Measurements from ENCODE around the gene HOXC9.

Gene HOXC9

DNA sequence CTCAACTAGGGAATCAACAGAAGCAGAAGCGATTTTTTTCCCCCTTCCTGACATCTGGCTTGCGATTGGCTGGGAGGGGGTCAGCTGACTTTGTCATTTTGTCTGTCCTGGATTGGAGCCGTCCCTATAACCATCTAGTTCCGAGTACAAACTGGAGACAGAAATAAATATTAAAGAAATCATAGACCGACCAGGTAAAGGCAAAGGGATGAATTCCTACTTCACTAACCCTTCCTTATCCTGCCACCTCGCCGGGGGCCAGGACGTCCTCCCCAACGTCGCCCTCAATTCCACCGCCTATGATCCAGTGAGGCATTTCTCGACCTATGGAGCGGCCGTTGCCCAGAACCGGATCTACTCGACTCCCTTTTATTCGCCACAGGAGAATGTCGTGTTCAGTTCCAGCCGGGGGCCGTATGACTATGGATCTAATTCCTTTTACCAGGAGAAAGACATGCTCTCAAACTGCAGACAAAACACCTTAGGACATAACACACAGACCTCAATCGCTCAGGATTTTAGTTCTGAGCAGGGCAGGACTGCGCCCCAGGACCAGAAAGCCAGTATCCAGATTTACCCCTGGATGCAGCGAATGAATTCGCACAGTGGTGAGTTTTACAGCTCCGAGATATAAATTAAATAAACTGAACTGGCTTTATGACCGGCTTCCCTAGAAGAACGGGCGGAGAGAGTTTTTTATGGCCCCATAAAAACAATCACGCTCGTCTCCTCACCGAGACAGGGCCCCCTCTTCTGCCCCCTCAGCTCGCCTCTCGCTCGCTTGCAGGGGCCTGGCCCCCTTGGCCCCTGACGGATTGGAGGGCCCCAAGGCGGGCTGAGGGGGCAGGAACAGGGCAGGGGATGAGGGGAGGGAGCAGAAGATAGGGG is 28.6 kb downstream of the HOXC9 start, which contains the start of gene HOXC6:
Gene HOXC6 (plus strand): TSS at position 127 of the 888 bp plus-strand sequence. CDS start 82 bp downstream, at position 209.
- peak; percentile 32 for DNase-seq (ENCODE audit: low spot score)

DNA sequence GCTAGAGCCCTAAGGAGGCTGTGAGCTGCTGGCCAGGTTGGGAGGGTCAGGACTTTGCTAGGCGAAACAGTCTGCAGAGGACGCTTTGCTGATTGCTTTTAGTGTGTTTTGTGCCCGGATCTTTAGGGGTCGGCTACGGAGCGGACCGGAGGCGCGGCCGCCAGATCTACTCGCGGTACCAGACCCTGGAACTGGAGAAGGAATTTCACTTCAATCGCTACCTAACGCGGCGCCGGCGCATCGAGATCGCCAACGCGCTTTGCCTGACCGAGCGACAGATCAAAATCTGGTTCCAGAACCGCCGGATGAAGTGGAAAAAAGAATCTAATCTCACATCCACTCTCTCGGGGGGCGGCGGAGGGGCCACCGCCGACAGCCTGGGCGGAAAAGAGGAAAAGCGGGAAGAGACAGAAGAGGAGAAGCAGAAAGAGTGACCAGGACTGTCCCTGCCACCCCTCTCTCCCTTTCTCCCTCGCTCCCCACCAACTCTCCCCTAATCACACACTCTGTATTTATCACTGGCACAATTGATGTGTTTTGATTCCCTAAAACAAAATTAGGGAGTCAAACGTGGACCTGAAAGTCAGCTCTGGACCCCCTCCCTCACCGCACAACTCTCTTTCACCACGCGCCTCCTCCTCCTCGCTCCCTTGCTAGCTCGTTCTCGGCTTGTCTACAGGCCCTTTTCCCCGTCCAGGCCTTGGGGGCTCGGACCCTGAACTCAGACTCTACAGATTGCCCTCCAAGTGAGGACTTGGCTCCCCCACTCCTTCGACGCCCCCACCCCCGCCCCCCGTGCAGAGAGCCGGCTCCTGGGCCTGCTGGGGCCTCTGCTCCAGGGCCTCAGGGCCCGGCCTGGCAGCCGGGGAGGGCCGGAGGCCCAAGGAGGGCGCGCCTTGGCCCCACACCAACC is 29.8 kb downstream of the HOXC9 start:
- DNase-seq (ENCODE audit: low spot score): no peak

DNA sequence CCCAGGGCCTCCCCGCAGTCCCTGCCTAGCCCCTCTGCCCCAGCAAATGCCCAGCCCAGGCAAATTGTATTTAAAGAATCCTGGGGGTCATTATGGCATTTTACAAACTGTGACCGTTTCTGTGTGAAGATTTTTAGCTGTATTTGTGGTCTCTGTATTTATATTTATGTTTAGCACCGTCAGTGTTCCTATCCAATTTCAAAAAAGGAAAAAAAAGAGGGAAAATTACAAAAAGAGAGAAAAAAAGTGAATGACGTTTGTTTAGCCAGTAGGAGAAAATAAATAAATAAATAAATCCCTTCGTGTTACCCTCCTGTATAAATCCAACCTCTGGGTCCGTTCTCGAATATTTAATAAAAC is 30.5 kb downstream of the HOXC9 start:
- no peak for DNase-seq (ENCODE audit: low spot score)

DNA sequence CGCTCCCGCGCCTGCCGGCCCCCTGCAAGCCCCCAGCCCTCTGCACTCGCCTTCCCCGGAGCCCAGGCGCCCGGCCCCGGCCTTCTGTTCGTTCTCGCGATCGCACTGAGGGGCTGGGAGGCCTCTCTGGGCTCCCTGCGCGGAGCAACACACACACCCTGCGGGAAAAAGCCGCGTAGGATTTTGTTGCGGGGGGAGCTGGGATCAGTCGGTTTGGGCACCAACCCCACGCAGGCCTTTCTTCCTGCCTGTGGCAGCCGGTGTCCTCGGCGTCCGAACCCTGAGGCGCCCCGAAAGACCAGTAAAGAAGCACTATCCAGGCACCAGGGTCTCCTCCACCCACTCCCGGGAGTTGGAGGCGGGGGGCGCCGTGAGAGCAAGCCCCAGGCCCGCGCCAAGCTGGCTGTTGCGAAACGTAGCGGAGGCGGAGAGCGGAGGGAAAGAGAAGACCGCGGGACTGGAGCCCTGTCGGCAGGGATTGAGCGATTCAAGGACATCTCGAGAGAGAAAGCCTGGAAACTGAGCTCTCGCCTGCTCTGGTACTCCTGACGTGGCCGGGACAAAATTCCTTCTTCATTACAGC is 31.0 kb downstream of the HOXC9 start:
- no peak for DNase-seq (ENCODE audit: low spot score)

DNA sequence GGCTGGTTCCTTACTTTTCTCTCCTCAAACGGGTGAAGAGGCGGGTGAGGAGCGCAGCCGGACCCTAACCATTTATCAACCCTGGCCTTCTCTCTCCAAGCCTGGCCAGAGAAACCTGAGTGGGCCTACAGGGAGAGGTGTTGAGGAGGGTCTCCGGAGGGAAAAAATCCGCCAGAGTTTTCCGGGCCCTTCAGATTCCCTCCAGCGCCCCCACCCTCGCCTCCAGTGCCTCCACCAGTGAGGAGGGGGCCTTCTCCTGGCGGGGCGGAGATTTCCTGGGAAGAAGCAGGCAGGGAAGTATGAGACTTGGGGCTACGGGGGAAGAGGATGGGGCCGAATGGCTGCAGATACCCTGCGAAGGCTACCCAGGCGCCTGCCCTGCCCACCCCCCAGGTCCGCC is 31.5 kb downstream of the HOXC9 start:
- DNase-seq (ENCODE audit: low spot score): no peak

DNA sequence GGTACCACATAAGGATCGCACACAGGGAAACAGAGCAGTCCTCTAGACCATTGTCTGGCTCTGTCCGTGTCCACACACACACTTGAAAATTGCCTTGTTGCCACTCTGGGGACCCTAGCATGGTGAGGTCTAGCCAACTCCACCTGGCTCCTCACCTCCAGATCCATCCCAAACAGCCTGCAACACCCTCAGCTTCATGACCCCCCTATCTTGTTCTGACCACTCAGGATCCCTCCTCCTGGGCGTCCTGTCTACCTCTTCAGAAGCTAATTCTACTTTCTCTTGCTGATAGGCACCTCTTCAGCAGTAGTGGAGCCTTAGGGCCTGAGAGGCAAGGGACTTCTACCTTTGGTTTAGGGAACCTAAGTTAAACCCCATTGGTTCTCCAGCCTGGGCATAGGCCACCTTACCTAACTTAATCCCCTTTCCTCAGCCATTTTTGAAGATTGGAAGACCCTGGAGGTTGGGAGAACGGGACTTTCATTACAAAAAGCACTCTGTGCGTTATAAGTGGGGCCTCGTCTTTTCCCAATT is 32.2 kb downstream of the HOXC9 start:
- DNase-seq (ENCODE audit: low spot score): no peak

DNA sequence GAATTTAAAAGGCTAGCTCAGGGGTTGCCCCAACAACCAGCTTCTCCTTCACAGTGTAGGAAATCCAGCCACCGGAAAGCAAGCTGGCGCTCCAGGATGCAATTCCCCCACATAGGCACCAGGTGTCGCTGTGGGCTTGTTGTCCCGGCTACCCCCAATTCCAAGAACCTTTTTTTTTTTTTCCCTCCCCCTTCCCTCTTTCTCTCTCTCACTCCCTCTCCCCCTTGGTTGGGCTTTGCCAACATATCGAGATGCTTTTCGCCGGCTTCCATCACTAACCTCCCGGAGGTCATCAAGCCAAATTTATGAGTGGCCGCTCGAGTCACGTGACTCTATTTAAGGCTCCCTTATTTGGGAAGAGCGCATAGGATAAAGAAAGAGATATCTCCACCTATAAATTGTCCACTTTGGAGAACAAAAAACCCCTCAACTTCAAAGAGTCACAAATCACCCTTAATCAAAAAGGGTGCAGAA is 32.7 kb downstream of the HOXC9 start, which contains the start of gene HOXC5:
Gene HOXC5 (plus strand): TSS at position 424 of the 474 bp plus-strand sequence. CDS start 73 bp downstream, outside the sequence.
- DNase-seq (ENCODE audit: low spot score): peak; percentile 80

DNA sequence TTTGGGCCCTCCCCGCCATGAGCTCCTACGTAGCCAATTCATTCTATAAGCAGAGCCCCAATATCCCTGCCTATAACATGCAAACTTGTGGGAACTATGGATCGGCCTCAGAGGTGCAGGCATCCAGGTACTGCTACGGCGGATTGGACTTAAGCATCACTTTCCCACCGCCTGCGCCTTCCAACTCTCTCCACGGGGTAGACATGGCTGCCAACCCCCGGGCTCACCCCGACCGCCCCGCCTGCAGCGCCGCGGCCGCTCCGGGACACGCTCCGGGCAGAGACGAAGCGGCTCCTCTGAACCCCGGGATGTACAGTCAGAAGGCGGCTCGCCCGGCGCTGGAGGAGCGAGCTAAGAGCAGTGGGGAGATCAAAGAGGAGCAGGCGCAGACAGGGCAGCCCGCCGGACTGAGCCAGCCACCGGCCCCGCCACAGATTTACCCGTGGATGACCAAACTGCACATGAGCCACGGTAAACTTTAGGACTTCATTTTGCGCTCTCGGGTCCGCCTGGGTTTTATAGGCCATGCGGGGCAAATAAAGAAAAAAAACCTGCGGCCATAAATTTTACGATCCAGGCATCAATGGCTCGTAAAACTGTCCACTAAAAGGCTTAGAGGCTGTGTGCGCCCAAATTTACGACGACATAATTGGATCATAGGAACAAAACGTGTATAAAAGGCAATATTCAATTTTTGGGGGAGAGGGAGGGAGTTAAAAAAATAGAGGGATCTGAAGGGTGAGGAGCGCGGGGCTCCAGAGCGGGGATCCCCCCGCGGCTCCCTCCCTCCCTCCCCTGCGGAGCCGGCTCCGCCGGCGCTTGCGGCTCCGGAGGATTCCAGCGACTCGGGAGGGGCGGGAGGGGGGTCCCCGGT is 33.4 kb downstream of the HOXC9 start:
- peak; percentile 88 for DNase-seq (ENCODE audit: low spot score)

DNA sequence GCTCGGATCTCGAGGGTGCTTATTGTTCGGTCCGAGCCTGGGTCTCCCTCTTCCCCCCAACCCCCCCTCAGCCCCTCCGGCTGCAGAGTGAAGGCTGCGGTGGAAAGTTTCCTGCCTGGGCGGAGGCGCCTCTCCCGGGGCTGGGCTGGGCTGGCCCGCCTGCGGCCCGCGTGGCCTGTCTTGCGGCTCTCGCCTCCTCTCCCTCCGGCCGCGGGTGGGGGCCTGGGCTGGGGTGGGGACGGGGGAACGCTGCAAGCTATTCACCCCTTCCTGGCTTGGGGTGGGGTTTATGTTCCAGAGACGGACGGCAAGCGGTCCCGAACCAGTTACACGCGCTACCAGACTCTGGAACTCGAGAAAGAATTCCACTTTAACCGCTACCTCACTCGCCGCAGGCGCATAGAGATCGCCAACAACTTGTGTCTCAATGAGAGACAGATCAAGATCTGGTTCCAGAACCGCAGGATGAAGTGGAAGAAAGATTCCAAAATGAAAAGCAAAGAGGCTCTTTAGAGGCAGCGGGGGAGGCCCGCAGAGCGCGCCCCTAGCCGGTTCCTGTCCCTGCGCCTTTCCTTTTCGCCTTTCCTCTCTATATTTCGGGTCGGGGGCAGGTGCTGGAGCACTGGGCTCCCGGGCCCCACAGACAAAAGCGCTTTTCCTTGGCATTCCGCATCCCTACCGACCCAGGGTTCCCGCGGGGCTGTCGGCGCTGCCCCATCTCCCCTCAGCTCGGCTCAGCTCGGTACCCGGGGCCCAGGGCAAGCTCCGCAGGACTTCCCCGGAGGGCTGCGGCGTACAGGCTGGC is 34.2 kb downstream of the HOXC9 start:
- DNase-seq (ENCODE audit: low spot score): no peak

DNA sequence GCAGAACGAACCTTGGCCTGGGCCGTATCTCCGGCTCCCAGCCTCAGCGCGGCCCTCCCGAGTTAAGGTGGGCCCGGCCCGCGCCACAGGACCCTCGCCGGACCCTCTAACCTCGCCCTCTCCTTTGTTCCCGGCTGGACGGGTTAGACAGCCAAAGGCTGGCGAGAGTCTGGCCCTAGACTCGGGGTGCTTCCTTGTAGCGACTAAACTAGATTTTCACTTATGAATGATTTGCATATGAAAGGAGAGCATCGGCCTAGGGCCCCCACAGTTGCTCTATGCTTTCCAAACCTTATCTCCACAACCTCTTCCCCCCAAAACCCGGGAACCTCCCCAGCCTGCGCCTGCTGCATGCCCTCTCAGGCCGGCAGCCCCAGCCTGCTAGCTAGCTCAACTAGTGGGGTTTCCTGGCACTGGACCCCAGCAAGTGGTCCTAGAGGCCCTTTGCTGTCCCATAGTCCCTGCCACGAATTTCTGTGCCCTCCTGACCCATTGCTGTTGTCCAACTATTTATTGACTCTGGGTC is 34.9 kb downstream of the HOXC9 start:
- no peak for DNase-seq (ENCODE audit: low spot score)

DNA sequence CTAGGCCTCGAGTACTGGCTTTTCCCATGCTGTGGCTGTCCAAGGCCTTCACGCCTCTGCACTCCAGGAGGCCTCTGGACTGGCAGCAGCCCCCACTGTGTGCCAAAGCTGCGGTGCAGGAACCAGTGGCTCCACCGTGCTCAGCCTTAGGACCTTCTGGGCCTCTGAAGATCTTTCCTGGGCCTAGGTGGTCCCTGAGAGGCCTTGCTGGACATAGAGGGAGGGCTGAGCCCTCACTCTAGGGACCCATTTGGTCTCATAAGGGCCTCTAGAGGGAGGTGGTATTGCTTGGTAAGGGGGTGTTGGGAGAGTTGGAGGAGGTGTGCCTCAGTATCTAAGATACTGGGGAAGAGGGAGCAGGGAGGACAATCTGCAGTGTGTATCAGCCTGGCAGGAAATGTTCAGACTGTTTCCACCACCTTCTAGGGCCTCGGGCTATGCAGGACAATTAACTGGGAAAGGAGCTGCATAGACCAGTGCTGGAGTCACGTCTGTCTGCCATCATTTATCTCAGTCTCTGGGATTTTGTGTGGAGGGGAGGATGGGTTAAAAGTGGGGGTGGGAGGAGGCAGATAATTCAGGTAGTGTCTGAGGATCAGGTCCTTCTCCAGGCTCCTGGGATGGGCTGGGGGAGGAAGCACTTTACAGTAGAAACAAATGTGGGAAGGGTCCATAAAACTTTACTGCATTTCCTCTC is 35.8 kb downstream of the HOXC9 start:
- DNase-seq (ENCODE audit: low spot score): no peak

DNA sequence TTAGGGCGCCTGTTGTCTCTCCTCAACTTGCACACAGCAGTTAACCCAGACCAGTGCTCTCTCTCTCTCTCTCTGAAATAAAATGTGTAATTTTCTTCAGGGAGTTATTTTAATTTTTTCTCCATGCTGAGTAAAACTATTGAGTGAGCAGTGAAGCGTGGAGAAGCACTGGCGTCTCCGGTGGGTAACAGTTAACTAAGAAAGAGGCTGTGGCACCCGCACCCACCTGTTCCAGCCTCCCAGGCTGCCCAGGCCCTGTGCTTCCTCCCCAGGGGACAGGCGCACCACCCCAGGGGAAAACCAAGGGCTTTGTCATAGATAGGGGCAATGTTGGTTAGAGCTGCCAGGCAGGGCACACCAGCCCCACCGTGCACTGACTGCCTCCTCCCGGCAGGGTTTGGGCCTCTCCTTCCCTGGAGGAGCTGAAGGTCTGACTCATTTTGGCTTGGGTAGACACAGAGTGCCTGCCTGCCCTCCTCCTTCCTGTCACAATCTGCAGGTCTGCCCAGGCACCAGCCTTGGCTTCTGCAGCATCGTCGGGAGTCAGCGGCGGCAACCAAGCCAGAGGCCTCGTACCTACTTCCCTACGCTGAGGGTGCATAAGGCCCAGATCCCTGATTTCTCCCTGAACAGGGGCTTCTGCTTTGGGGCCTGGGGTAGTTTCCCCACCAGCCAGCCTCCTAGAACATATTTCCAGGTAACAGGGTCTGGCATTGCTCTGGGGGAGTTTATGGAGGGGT is 36.8 kb downstream of the HOXC9 start:
- no peak for DNase-seq (ENCODE audit: low spot score)

DNA sequence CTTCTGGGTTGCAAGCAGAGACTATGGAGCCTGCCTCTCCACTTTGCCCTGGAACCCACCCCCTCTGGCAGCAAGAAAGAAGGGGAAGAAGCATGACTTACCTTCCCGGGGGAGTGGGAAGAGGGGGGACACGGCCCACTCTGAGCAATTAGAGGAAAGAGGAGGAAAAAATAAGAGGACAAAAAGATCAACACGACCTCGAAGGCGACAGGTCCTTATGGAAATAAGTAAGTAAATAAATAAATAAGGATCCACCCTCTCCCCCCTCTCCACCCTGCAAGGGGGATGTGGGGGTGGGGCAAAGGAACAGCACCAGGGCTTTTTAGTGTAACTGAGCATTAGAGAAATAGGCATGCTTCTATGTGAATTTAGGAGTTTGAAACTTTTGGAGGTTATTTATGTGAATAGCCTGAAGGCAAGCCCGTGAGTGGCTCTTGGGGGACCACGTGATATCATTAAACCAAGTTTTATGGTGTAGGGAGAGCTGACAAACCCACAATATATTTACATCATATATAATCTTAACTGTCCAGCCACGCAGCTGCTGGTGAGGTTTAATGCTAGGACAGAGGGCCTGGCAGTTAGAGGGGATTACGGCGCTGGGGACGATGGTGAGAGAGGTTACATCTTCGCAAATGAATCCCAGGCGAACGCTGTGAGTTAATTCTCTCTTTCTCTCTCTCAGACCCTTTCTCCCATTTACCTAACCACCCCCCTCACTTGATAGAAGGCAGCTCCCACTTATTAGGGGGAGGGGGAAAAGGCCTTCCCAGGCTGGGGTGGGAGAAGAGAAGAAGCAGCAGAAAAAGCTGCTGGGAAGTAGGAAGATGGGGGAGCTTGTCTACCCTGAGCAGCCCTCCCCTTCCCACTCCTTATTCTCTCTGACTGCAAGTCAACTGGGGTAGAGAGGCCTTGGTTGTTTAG is 37.7 kb downstream of the HOXC9 start:
- no peak for DNase-seq (ENCODE audit: low spot score)

DNA sequence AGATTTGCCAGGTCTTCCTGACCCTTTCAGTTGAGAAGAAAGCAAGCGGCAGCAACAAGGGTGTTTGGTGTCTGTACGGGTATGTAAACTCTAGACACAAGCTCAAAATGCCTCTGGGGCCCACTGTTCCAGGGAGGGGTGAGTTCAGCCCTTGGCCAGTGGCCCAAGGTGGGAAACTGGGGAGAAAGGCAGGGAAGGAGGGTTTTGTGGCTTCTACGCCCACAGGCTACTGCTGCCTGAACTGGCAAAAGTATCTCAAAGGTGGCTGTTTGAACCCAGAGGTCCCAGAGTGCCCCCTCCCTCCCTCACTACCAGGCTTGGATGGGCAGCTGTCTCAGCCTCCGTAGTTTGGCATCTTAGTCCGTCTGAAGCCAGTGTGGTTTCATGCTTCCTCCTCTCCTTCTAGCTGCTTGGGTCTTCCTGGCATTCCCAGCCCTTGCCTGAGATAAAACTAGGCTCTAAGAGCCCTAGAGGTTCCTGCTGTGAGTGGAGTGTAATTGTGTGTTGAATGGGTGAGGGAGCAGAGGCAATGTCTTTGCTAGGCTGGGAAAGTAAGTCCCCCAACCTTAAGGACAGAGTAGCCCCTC is 38.4 kb downstream of the HOXC9 start:
- DNase-seq (ENCODE audit: low spot score): no peak

DNA sequence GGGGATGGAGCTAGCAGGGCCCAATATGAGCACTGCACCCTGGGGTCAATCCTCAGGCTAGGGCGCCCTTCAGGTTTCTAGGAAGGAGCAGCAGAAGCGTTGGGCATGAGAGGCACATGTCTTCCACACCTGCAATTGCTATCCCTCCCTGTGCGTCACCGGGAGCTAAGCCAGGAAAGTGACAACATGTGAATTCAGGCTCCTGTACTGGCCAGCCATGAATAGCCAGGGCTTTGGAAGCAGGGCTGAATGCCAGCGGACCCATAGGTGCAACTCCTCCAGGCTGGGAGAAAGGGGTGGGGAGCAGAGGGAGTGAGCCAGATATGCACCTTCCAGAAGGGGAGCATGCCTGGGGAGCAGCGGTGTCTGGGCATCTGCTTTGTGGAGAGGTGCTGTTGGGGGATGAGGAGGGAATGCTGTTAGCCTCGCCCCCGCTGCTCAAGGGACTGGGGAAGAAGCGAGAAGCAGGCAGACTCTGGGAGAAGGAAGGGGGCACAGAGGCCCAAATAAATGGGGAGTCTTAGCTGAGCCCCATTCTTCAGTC is 39.0 kb downstream of the HOXC9 start:
- no peak for DNase-seq (ENCODE audit: low spot score)

DNA sequence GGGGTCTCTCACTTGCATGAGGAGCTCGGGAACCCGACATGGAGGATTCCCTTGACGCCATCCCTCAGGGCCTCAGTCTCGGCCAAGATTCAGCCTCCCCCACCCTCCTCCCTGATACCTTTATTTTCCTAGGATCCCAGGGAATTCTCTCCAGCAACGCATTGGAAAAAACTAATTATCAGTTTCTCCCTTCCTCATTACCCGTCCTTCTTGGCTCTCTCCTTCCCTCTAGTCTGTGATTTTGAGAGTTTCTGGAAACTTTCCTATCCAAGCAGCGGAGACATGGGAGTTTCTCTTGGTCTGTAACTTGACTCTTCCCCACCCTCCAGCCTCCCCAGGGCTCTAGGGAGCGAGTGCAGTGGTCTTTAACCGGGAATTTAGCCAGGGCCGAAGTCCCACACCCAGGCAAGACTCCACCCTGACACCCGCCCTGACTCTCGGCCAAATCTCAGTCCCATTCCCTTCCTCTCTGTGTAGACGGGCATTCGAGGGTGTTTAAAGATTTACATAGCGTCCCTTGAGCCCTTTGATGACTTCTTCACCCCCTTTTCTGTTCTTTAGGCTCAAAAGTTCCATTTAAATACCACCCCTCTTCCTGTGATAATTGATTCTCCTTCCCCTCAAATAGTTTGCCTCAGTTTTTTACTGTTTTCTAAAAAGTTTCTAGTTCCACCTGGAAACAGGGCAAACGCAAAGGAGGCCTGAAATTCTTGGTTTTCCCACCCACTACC is 39.6 kb downstream of the HOXC9 start:
- DNase-seq (ENCODE audit: low spot score): no peak

Measured in LoVo (cell line).